DOHH2 (cell line): ENCODE measurements around the gene ZNF528.

Experiments used
- H3F3A ChIP-seq: fragments of 200-600 bp; sonication (generic), shearing (Covaris generic); 2 replicates; pipeline ENCODE4 v1.6.0; 2016; ENCODE audit warnings: antibody characterized with exemption, mild to moderate bottlenecking; ENCODE audit not compliant: control insufficient read depth, insufficient read depth
- H3K27ac ChIP-seq: fragments of 200-600 bp; sonication (generic); 2 replicates; pipeline ENCODE4 v1.5.1; 2014; ENCODE audit warnings: low read depth, mild to moderate bottlenecking, low read length, moderate library complexity
- H3K27me3 ChIP-seq: fragments of 200-600 bp; sonication (generic); 2 replicates; pipeline ENCODE4 v1.6.1; 2014; ENCODE audit warnings: mild to moderate bottlenecking, low read length, mixed read lengths; ENCODE audit not compliant: control insufficient read depth
- H3K36me3 ChIP-seq: fragments of 200-600 bp; sonication (generic); 2 replicates; pipeline ENCODE4 v1.6.1; 2014; ENCODE audit warnings: mild to moderate bottlenecking, low read length, moderate library complexity, mixed read lengths; ENCODE audit not compliant: control insufficient read depth
- H3K4me1 ChIP-seq: fragments of 200-600 bp; sonication (generic); 2 replicates; pipeline ENCODE4 v1.6.1; 2014; ENCODE audit warnings: mild to moderate bottlenecking, low read length, mixed read lengths; ENCODE audit not compliant: control insufficient read depth
- H3K4me2 ChIP-seq: fragments of 200-600 bp; sonication (generic); 2 replicates; pipeline ENCODE4 v1.6.0; 2014; ENCODE audit warnings: mild to moderate bottlenecking, low read length, moderate library complexity
- H3K4me3 ChIP-seq: fragments of 200-600 bp; sonication (generic); 2 replicates; pipeline ENCODE4 v1.5.1; 2014; ENCODE audit warnings: mild to moderate bottlenecking, low read length, mixed read lengths
- H3K79me2 ChIP-seq: fragments of 200-600 bp; sonication (generic); 2 replicates; pipeline ENCODE4 v1.6.1; 2014; ENCODE audit warnings: mild to moderate bottlenecking, low read length, mixed read lengths; ENCODE audit not compliant: control insufficient read depth
- H3K9me2 ChIP-seq: fragments of 200-600 bp; sonication (generic); replicated peaks from 2 replicates; pipeline ENCODE4 v1.6.1; 2014; ENCODE audit warnings: mild to moderate bottlenecking, low read length, mixed read lengths; ENCODE audit not compliant: control insufficient read depth
- H3K9me3 ChIP-seq: fragments of 200-600 bp; sonication (generic); 2 replicates; pipeline ENCODE4 v1.6.1; 2014; ENCODE audit warnings: antibody characterized with exemption, low read length, mixed read lengths; ENCODE audit not compliant: control insufficient read depth, insufficient read depth
- H4K20me1 ChIP-seq: fragments of 200-600 bp; sonication (generic); 2 replicates; pipeline ENCODE4 v1.6.0; 2014; ENCODE audit warnings: low read depth, mild to moderate bottlenecking, antibody characterized with exemption, low read length, moderate library complexity; ENCODE audit not compliant: control insufficient read depth, insufficient read depth
- EZH2phosphoT487 ChIP-seq: fragments of 200-600 bp; sonication (generic); IDR thresholded peaks from 2 replicates; pipeline ENCODE4 v1.6.1; 2017; ENCODE audit warnings: borderline replicate concordance, mild to moderate bottlenecking, antibody characterized with exemption, low read length, moderate library complexity, mixed read lengths
- TF ChIP-seq, protein P1 (sequence below): fragments of 200-600 bp; sonication (generic); IDR thresholded peaks from one replicate; pipeline ENCODE4 v1.5.1; 2014; ENCODE audit warnings: antibody characterized with exemption, mild to moderate bottlenecking, low read depth, low read length; ENCODE audit not compliant: poor library complexity, severe bottlenecking

The ZNF528 gene

GRCh38 chr19:52442179-52442578 lies 44.5 kb downstream of the ZNF528 start:
- TF ChIP-seq EZH2phosphoT487: no peak
- TF ChIP-seq, protein P1, sequence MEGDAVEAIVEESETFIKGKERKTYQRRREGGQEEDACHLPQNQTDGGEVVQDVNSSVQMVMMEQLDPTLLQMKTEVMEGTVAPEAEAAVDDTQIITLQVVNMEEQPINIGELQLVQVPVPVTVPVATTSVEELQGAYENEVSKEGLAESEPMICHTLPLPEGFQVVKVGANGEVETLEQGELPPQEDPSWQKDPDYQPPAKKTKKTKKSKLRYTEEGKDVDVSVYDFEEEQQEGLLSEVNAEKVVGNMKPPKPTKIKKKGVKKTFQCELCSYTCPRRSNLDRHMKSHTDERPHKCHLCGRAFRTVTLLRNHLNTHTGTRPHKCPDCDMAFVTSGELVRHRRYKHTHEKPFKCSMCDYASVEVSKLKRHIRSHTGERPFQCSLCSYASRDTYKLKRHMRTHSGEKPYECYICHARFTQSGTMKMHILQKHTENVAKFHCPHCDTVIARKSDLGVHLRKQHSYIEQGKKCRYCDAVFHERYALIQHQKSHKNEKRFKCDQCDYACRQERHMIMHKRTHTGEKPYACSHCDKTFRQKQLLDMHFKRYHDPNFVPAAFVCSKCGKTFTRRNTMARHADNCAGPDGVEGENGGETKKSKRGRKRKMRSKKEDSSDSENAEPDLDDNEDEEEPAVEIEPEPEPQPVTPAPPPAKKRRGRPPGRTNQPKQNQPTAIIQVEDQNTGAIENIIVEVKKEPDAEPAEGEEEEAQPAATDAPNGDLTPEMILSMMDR: no peak
- Histone ChIP-seq H3K36me3 (no peaks in the 10 kb centered on the region), H3K27me3 (no peaks in the 10 kb centered on the region), H3K9me3 (peaks cover 5% of the 10 kb centered on the region; the same call in 1 of the 2 replicates), H3K27ac (no peak overlapping the region), H3K79me2 (no peaks in the 10 kb centered on the region), H3K4me3 (no peak overlapping the region), H3K9me2 (no peaks in the 10 kb centered on the region), H3K4me1 (no peaks in the 10 kb centered on the region), H3K4me2 (no peak overlapping the region), H3F3A (no peaks in the 10 kb centered on the region), H4K20me1 (no peaks in the 10 kb centered on the region)

DNA sequence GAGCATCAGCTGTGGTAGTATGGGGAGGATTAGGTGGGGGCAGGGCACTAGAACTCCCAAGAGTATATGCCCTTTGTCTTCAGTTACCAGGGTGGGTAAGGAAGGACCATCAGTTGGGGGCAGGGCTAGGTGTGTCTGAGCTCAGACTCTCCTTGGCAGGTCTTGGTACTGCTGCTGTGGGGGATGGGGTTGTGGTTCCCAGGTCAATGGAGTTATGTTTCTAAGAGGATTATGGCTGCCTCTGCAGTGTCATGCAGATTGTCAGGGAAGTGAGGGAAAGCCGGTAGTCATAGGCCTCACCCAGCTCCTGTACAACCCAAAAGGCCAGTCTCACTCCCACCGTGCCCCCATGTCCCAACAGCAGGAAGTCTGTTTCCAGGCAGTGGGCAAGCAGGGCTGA lies 46.9 kb downstream of the ZNF528 start:
- no peak overlapping the region for H3K27ac ChIP-seq
- no peaks in the 10 kb centered on the region for H4K20me1 ChIP-seq
- no peaks in the 10 kb centered on the region for H3F3A ChIP-seq
- no peaks in the 10 kb centered on the region for H3K9me3 ChIP-seq
- H3K4me2 ChIP-seq: no peak overlapping the region
- no peaks in the 10 kb centered on the region for H3K36me3 ChIP-seq
- no peaks in the 10 kb centered on the region for H3K4me1 ChIP-seq
- no peaks in the 10 kb centered on the region for H3K9me2 ChIP-seq
- H3K4me3 ChIP-seq: no peak overlapping the region
- H3K79me2 ChIP-seq: no peaks in the 10 kb centered on the region
- H3K27me3 ChIP-seq: no peaks in the 10 kb centered on the region
- TF ChIP-seq, protein P1: no peak
- TF ChIP-seq EZH2phosphoT487: no peak

DNA sequence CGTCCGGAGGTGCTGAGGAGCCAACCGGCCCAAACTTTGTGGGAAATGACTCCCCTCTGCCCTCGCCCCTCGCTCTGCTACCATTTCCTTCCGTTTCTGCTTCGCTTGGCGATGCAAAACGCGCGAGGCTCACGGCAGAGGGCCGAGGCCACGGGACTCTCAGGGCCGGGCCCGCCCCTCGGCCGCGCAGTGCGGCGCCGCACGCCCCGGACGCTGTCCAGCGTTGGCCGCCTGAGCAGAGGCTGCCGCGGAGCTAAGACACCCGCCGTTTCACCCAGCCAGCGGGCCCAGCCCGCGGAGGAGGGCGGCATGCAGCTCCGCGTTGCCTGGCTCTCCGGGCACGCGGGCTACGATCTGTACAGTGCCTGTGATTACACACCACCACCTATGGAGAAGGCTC lies 53.6 kb downstream of the ZNF528 start:
- Histone ChIP-seq H4K20me1 (no peaks in the 10 kb centered on the region), H3K36me3 (no peaks in the 10 kb centered on the region), H3K27ac (no peak overlapping the region), H3K4me1 (no peaks in the 10 kb centered on the region), H3K79me2 (no peaks in the 10 kb centered on the region), H3K4me2 (no peak overlapping the region), H3K4me3 (no peak overlapping the region), H3K27me3 (no peaks in the 10 kb centered on the region), H3F3A (no peaks in the 10 kb centered on the region), H3K9me2 (no peaks in the 10 kb centered on the region), H3K9me3 (peaks cover 16% of the 10 kb centered on the region)
- no peak for TF ChIP-seq EZH2phosphoT487
- TF ChIP-seq, protein P1: no peak
